IPS-18a (cell line): Measurements from ENCODE around the gene HERC6.

Source experiments
- H3K27ac ChIP-seq: one replicate; pipeline ENCODE4 v1.5.1; 2013; ENCODE audit warnings: low read length
- H3K27me3 ChIP-seq: one replicate; pipeline ENCODE4 v1.6.1; 2013; ENCODE audit warnings: mild to moderate bottlenecking, low read length; ENCODE audit not compliant: control insufficient read depth, insufficient read depth
- H3K36me3 ChIP-seq: one replicate; pipeline ENCODE4 v1.6.1; 2013; ENCODE audit warnings: low read depth, low read length; ENCODE audit not compliant: control insufficient read depth
- H3K4me1 ChIP-seq: one replicate; pipeline ENCODE4 v1.6.1; 2013; ENCODE audit warnings: low read depth, low read length; ENCODE audit not compliant: control insufficient read depth
- H3K4me3 ChIP-seq: one replicate; pipeline ENCODE4 v1.5.1; 2013; ENCODE audit warnings: low read length
- H3K9ac ChIP-seq: one replicate; pipeline ENCODE4 v1.6.1; 2013; ENCODE audit warnings: mild to moderate bottlenecking, low read length, moderate library complexity
- H3K9me3 ChIP-seq: one replicate; pipeline ENCODE4 v1.6.1; 2013; ENCODE audit warnings: low read depth, low read length; ENCODE audit not compliant: control insufficient read depth

The HERC6 gene

GRCh38 chr4:88478247-88478646 lies 99.6 kb downstream of the HERC6 start:
- Histone ChIP-seq H3K27me3 (no peaks in the 10 kb centered on the region), H3K36me3 (no peaks in the 10 kb centered on the region), H3K4me1 (no peaks in the 10 kb centered on the region), H3K9ac (no peak overlapping the region), H3K9me3 (no peaks in the 10 kb centered on the region), H3K27ac (no peak overlapping the region), H3K4me3 (no peak overlapping the region)

GRCh38 chr4:88481537-88481936 lies 102.9 kb downstream of the HERC6 start:
- Histone ChIP-seq H3K9ac (no peak overlapping the region), H3K27me3 (no peaks in the 10 kb centered on the region), H3K9me3 (no peaks in the 10 kb centered on the region), H3K4me1 (no peaks in the 10 kb centered on the region), H3K27ac (no peak overlapping the region), H3K4me3 (no peak overlapping the region), H3K36me3 (no peaks in the 10 kb centered on the region)

- no peaks in the 10 kb centered on the region for H3K9me3 ChIP-seq
- no peak overlapping the region for H3K9ac ChIP-seq
- no peak overlapping the region for H3K4me3 ChIP-seq
- H3K27me3 ChIP-seq, result no peaks in the 10 kb centered on the region
- no peaks in the 10 kb centered on the region for H3K36me3 ChIP-seq
- no peaks in the 10 kb centered on the region for H3K4me1 ChIP-seq
- H3K27ac ChIP-seq, result no peak overlapping the region
Measured at GRCh38 chr4:88489100-88489761, 110.6 kb downstream of the HERC6 start.
